Parathyroid adenoma (tissue), 2 donors: ENCODE measurements around the gene CNOT2.
A peak's percentile ranks its signal among the peaks of the same experiment; 100 is the strongest.

ENCODE experiments used
- H2AFZ ChIP-seq: fragments of 300-600 bp; sonication (generic); one replicate; pipeline ENCODE4 v1.7.0; 2017; ENCODE audit warnings: antibody characterized with exemption, mild to moderate bottlenecking
- H3K27ac ChIP-seq: fragments of 300-600 bp; sonication (generic); one replicate; pipeline ENCODE4 v1.7.0; 2017
- H3K27me3 ChIP-seq: fragments of 300-600 bp; sonication (generic); one replicate; pipeline ENCODE4 v1.7.0; 2017; ENCODE audit warnings: low read length; ENCODE audit not compliant: control insufficient read depth, insufficient read depth
- H3K36me3 ChIP-seq: fragments of 300-600 bp; sonication (generic); one replicate; pipeline ENCODE4 v1.7.0; 2017; ENCODE audit warnings: low read length; ENCODE audit not compliant: control insufficient read depth, insufficient read depth
- H3K4me1 ChIP-seq: fragments of 300-600 bp; sonication (generic); one replicate; pipeline ENCODE4 v1.7.0; 2017; ENCODE audit warnings: control low read depth
- H3K4me2 ChIP-seq: fragments of 300-600 bp; sonication (generic); one replicate; pipeline ENCODE4 v1.7.0; 2017; ENCODE audit warnings: low read length
- H3K4me3 ChIP-seq: fragments of 300-600 bp; sonication (generic); one replicate; pipeline ENCODE4 v1.7.0; 2017; ENCODE audit warnings: low read depth, low read length
- H3K79me2 ChIP-seq: fragments of 300-600 bp; sonication (generic); one replicate; pipeline ENCODE4 v1.7.0; 2017; ENCODE audit warnings: control low read depth
- H3K9ac ChIP-seq: fragments of 300-600 bp; sonication (generic); one replicate; pipeline ENCODE4 v1.7.0; 2017; ENCODE audit warnings: mild to moderate bottlenecking
- H3K9me3 ChIP-seq: fragments of 300-600 bp; sonication (generic); one replicate; pipeline ENCODE4 v1.7.0; 2017; ENCODE audit warnings: low read length; ENCODE audit not compliant: control insufficient read depth
- TF ChIP-seq, protein P1 (sequence below): fragments of 300-600 bp; sonication (generic); IDR thresholded peaks from one replicate; pipeline ENCODE4 v1.7.0; 2017; ENCODE audit warnings: antibody characterized with exemption, mild to moderate bottlenecking
- donor health status: primary hyperparathyroidism.

The CNOT2 gene, protein sequence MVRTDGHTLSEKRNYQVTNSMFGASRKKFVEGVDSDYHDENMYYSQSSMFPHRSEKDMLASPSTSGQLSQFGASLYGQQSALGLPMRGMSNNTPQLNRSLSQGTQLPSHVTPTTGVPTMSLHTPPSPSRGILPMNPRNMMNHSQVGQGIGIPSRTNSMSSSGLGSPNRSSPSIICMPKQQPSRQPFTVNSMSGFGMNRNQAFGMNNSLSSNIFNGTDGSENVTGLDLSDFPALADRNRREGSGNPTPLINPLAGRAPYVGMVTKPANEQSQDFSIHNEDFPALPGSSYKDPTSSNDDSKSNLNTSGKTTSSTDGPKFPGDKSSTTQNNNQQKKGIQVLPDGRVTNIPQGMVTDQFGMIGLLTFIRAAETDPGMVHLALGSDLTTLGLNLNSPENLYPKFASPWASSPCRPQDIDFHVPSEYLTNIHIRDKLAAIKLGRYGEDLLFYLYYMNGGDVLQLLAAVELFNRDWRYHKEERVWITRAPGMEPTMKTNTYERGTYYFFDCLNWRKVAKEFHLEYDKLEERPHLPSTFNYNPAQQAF

DNA sequence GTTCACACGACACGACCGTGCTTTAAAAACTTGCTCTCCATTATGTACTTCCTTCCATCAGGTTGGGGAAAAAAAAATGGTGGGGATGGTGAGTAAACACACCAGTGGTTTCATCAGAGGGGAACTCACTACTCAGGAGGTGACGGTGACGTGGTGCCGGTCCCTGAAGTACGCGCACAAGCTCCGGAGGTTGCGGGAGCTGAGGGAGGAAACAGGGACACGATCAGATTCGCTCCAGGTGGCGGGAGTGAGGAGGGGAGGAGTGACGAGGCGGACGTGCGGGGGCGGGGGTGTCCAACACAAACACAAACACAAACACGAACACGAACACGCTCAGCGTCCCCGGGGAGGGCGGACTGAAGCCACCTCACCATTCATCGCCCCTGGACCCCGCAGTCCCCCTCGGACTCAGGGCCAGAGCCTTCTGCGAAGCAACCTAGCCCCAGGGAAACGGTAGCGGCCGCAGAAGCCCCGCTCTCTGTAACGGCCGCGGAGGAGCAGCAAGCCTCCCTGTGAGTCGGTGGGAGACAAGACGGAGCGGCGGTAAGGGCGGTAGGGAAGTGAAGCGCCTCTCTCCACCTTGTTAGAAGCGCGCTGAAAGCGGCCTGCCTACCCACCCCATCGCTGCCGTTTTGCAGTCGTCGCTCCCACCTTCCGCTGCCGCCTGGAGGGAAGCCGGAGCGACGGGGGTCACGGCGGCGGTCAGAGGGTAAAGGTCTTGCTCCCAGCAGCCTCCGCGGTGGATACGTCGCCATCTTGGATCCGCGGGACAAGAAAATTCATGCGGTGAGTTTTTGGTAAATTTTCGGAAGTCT lies at the start of gene CNOT2:
CNOT2 (plus strand) TSS at position 739 of the 815 bp plus-strand sequence. CDS start 34,794 bp downstream, outside the sequence.
- Histone ChIP-seq H3K36me3 (no peaks in the 10 kb centered on the region), H3K4me2 (peak within 1 kb of the TSS; percentile 97), H3K79me2 (peaks cover 40% of the 10 kb centered on the region), H2AFZ (peak within 1 kb of the TSS; percentile 96), H3K27me3 (no peaks in the 10 kb centered on the region), H3K9me3 (no peaks in the 10 kb centered on the region), H3K9ac (peak within 1 kb of the TSS; percentile 84), H3K4me1 (peaks cover 15% of the 10 kb centered on the region), H3K27ac (peak within 1 kb of the TSS; percentile 90), H3K4me3 (peak within 1 kb of the TSS; percentile 78)
- TF ChIP-seq, protein P1, sequence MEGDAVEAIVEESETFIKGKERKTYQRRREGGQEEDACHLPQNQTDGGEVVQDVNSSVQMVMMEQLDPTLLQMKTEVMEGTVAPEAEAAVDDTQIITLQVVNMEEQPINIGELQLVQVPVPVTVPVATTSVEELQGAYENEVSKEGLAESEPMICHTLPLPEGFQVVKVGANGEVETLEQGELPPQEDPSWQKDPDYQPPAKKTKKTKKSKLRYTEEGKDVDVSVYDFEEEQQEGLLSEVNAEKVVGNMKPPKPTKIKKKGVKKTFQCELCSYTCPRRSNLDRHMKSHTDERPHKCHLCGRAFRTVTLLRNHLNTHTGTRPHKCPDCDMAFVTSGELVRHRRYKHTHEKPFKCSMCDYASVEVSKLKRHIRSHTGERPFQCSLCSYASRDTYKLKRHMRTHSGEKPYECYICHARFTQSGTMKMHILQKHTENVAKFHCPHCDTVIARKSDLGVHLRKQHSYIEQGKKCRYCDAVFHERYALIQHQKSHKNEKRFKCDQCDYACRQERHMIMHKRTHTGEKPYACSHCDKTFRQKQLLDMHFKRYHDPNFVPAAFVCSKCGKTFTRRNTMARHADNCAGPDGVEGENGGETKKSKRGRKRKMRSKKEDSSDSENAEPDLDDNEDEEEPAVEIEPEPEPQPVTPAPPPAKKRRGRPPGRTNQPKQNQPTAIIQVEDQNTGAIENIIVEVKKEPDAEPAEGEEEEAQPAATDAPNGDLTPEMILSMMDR, result no peak

DNA sequence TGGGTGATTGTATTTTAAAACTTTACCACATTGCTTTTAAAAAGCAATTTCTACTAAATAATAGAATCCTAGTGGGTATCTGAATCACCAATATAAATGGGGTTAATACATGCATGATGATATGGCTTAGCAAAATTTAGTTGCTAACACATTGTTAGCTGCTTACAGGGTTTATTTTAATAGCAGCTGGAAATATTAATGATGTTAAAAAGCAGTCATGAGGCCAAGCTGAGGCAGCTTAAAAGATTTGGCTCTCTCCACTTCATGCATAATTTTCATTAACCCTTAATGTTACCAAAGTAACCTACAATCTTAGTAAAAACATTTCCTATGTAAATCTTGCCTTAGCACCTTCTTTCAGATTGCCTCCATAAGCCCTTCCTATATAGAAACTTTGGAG lies 49.2 kb upstream of the CNOT2 start:
- no peak overlapping the region for H3K4me3 ChIP-seq
- H3K79me2 ChIP-seq, result no peaks in the 10 kb centered on the region
- no peak overlapping the region for H3K4me2 ChIP-seq
- H3K27ac ChIP-seq, result no peak overlapping the region
- no peaks in the 10 kb centered on the region for H3K36me3 ChIP-seq
- no peaks in the 10 kb centered on the region for H3K9me3 ChIP-seq
- H3K4me1 ChIP-seq, result no peaks in the 10 kb centered on the region
- no peak overlapping the region for H2AFZ ChIP-seq
- H3K27me3 ChIP-seq, result no peaks in the 10 kb centered on the region
- TF ChIP-seq, protein P1, result no peak
- H3K9ac ChIP-seq, result no peak overlapping the region

DNA sequence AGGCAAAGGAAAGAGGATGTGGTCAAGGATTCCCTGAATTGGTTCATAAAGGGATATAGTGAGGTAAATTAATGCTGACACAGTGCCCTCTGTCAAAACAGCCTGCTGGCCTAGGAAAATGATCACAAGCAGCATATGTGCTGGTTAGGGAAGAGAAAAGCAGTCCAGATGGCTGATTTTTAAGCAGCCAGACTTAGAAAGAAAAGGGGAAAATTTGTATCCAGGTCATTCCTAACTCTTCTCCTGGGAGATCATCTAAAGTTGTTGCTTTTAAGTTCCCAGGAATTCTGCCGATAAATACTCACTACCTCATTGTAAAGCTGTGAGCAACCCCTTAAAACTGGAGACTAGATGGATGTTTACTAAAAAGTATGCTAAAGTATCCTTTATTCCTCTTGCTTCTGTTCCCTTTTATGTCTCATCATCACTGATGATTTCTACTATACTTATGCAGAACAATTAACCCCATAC lies 46.4 kb upstream of the CNOT2 start:
- no peak overlapping the region for H3K9ac ChIP-seq
- no peak overlapping the region for H2AFZ ChIP-seq
- no peaks in the 10 kb centered on the region for H3K36me3 ChIP-seq
- TF ChIP-seq, protein P1, result no peak
- H3K4me2 ChIP-seq, result no peak overlapping the region
- no peak overlapping the region for H3K4me3 ChIP-seq
- no peak overlapping the region for H3K27ac ChIP-seq
- no peaks in the 10 kb centered on the region for H3K9me3 ChIP-seq
- H3K4me1 ChIP-seq, result no peaks in the 10 kb centered on the region
- no peaks in the 10 kb centered on the region for H3K79me2 ChIP-seq
- no peaks in the 10 kb centered on the region for H3K27me3 ChIP-seq

DNA sequence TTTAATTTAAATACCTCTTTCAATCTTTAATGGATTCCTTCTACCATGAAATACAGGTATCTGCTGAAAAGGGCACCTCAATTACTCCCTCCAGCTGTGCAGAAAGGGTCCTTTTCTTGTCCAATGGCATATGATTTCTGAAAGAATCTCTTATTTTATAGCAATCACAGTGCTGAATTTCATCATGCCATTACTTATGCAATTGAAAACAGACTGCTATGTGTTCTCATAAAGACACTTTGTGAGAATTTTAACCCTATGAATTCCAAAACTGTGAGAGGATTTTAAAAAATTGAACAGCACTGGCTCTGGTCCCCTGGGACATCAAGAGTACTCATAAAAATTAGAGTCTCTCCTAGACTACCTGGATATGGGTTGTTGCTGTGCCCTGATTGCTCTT lies 45.9 kb upstream of the CNOT2 start:
- H3K4me2 ChIP-seq, result no peak overlapping the region
- H3K27ac ChIP-seq, result no peak overlapping the region
- TF ChIP-seq, protein P1, result no peak
- no peak overlapping the region for H3K4me3 ChIP-seq
- H3K36me3 ChIP-seq, result no peaks in the 10 kb centered on the region
- H3K4me1 ChIP-seq, result no peaks in the 10 kb centered on the region
- H3K79me2 ChIP-seq, result no peaks in the 10 kb centered on the region
- H3K9me3 ChIP-seq, result no peaks in the 10 kb centered on the region
- no peak overlapping the region for H2AFZ ChIP-seq
- no peak overlapping the region for H3K9ac ChIP-seq
- no peaks in the 10 kb centered on the region for H3K27me3 ChIP-seq
